Activated naive CD8-positive, alpha-beta T cell treated with anti-CD3 and anti-CD28 coated beads, Interleukin-2, amount 10 ng/mL, durations not matched to agents 7 days and 5 days (primary cell): ENCODE measurements around the gene LBHD1. TPM values are rescaled to one million over a fixed set of nuclear protein-coding genes. Genes with fewer than 3 reads are reported as not detected.
"Not testable (repeated sequence)": the region's sequence is repeated elsewhere in the genome, so short reads cannot be mapped to it uniquely, and the experiment has no call there.

ENCODE experiments used
- ATAC-seq: fragments of 150-1000 bp; cut with Tn5 transposase; one replicate; pipeline ENCODE4 v1.10.0; 2021; ENCODE audit warnings: low read depth, moderate library complexity
- POLR2A ChIA-PET: fragments of 350-600 bp; sonication (Branson Sonifier 250); formaldehyde crosslinking; loops from one replicate; lab custom pipeline; 2021; ENCODE audit warnings: antibody characterized with exemption; lab: Charles Lee
- DNase-seq: peaks from one replicate; pipeline ENCODE4 v3.0.0; 2021
- H3K27ac Mint-ChIP-seq: one replicate; pipeline ENCODE4 v1.8.0; 2022; ENCODE audit warnings: mild to moderate bottlenecking, mixed read lengths
- H3K27me3 Mint-ChIP-seq: one replicate; pipeline ENCODE4 v1.8.0; 2022; ENCODE audit warnings: mild to moderate bottlenecking, moderate library complexity, mixed read lengths
- H3K36me3 Mint-ChIP-seq: one replicate; pipeline ENCODE4 v1.8.0; 2021; ENCODE audit warnings: mild to moderate bottlenecking, mixed read lengths
- H3K4me1 Mint-ChIP-seq: one replicate; pipeline ENCODE4 v1.8.0; 2021; ENCODE audit warnings: mixed read lengths
- H3K4me3 Mint-ChIP-seq: one replicate; pipeline ENCODE4 v1.8.0; 2022; ENCODE audit warnings: mild to moderate bottlenecking, moderate library complexity, mixed read lengths
- H3K9me3 Mint-ChIP-seq: one replicate; pipeline ENCODE4 v1.8.0; 2021; ENCODE audit warnings: mixed read lengths
- total RNA-seq, 2 experiments: library from RNA; stranded (reverse); gene quantifications; one replicate each; pipeline ENCODE4 v1.2.3, GENCODE V29; 2021

The LBHD1 gene
- total RNA-seq, 2 experiments from 2014 or later = 23.5 to 23.6 TPM

DNA sequence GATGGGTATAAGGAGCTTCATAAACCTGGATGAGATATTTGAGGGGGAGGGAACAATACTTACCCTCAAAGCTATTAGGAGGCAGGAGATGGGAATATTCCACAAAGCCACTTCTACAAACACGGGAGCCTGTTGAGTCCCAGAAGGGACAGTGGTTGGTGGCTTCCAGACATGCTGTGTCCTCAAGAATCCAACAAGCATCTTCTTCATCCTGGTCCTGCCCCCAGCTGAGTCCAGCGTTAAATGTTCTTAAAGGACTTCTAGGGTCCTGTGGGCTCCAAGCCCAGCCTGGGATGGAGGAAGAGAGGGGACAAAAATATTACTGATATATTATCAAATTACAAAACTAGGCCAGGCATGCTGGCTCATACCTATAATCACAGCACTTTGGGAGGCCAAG is 4.6 kb downstream of the LBHD1 start:
- DNase-seq (no peak), ATAC-seq (no peak)
- H3K9me3 Mint-ChIP-seq = no peaks in the 10 kb centered on the region
- H3K4me3 Mint-ChIP-seq = peak overlapping the region; percentile 49
- peaks cover 18% of the 10 kb centered on the region for H3K36me3 Mint-ChIP-seq
- peaks cover 39% of the 10 kb centered on the region for H3K4me1 Mint-ChIP-seq
- H3K27me3 Mint-ChIP-seq = no peaks in the 10 kb centered on the region
- POLR2A ChIA-PET = interaction anchor here (0.5 to 7.0 kb wide), 14 partner anchors 8 to 243 kb away, joined by 3 to 187 read pairs (median 4); partner anchors contain the start of genes B3GAT3, EML3, GANAB and INTS5
- H3K27ac Mint-ChIP-seq = no peak overlapping the region

GRCh38 chr11:62666259-62666926 is 5.7 kb downstream of the LBHD1 start:
- Mint-ChIP-seq H3K4me3 (peak overlapping the region; percentile 97), H3K27me3 (no peaks in the 10 kb centered on the region), H3K27ac (peak overlapping the region; percentile 94), H3K4me1 (peaks cover 37% of the 10 kb centered on the region), H3K9me3 (no peaks in the 10 kb centered on the region), H3K36me3 (peaks cover 20% of the 10 kb centered on the region)
- no peak for ATAC-seq
- DNase-seq = no peak
- POLR2A ChIA-PET = interaction anchor here (0.8 to 7.0 kb wide), 27 partner anchors 11 to 242 kb away, joined by 3 to 187 read pairs (median 14); partner anchors contain the start of genes B3GAT3, BSCL2, EEF1G and EML3

GRCh38 chr11:62665599-62666258 is 6.3 kb downstream of the LBHD1 start:
- H3K27me3 Mint-ChIP-seq = no peaks in the 10 kb centered on the region

GRCh38 chr11:62665075-62665598 is 6.9 kb downstream of the LBHD1 start, which contains the start of the genes C11orf98 and CSKMT:
Gene C11orf98 (minus strand): TSS chr11:62665210. CDS start chr11:62665169, 41 bp downstream.
Gene CSKMT (plus strand): TSS chr11:62665312. CDS start chr11:62665880, 568 bp downstream.
- Mint-ChIP-seq H3K4me1 (peaks cover 34% of the 10 kb centered on the region), H3K27ac (peak within 1 kb of the TSS; percentile 94), H3K36me3 (peaks cover 20% of the 10 kb centered on the region), H3K4me3 (peak within 1 kb of the TSS; percentile 97), H3K9me3 (no peaks in the 10 kb centered on the region), H3K27me3 (no peaks in the 10 kb centered on the region)
- DNase-seq = peak; percentile 97
- peak; percentile 88 for ATAC-seq
- POLR2A ChIA-PET = interaction anchor here (0.6 to 7.0 kb wide), 45 partner anchors 9 to 1302 kb away, joined by 3 to 187 read pairs (median 8); partner anchors contain the start of genes B3GAT3, BSCL2, EEF1G and EML3

More at GRCh38 chr11:62665599-62666258, 6.3 kb downstream of the LBHD1 start:
- POLR2A ChIA-PET = interaction anchor here (0.8 to 7.0 kb wide), 37 partner anchors 9 to 293 kb away, joined by 3 to 187 read pairs (median 10); partner anchors contain the start of genes B3GAT3, BSCL2, EEF1G and EML3
- H3K27ac Mint-ChIP-seq = peak overlapping the region; percentile 94
- peak overlapping the region; percentile 97 for H3K4me3 Mint-ChIP-seq
- H3K9me3 Mint-ChIP-seq = no peaks in the 10 kb centered on the region
- ATAC-seq = peak; percentile 20
- H3K36me3 Mint-ChIP-seq = peaks cover 20% of the 10 kb centered on the region
- peak; percentile 69 for DNase-seq
- peaks cover 36% of the 10 kb centered on the region for H3K4me1 Mint-ChIP-seq

DNA sequence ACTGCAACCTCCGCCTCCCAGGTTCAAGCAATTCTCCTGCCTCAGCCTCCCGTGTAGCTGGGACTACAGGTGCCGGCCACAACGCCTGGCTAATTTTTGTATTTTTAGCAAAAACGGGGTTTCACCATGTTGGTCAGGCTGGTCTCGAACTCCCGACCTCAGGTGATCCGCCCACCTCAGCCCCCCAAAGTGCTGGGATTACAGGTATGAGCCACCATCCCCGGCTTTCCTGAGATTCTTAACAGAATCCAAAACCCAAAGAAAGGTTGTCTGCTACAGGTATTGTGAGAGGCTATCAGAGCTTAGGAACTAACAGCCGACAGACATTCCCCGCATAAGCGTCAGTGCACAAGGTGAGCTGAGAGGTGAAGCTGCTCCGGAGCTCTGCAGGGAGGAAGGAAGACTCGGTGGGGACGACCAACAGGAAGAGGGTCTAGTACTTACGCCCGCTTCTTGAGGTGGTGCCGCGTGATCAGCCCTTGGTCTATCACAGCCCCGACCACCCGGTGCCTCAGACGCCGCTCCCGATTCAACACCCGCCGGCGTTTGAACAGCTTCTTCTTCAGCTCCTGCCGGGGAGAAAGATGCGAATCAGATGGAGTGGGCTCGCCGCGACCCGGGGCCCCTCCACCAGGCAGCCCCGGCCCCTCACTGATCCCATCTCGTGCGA is 7.5 kb downstream of the LBHD1 start:
- ATAC-seq (peak; percentile 58), DNase-seq (no peak)
- Mint-ChIP-seq H3K27me3 (no peaks in the 10 kb centered on the region), H3K36me3 (peaks cover 19% of the 10 kb centered on the region), H3K4me3 (peak overlapping the region; percentile 97), H3K27ac (peak overlapping the region; percentile 94), H3K4me1 (peaks cover 29% of the 10 kb centered on the region), H3K9me3 (no peaks in the 10 kb centered on the region)
- POLR2A ChIA-PET = interaction anchor here (0.6 to 7.0 kb wide), 43 partner anchors 10 to 1301 kb away, joined by 3 to 187 read pairs (median 9); partner anchors contain the start of genes B3GAT3, BSCL2, EEF1G and EML3

DNA sequence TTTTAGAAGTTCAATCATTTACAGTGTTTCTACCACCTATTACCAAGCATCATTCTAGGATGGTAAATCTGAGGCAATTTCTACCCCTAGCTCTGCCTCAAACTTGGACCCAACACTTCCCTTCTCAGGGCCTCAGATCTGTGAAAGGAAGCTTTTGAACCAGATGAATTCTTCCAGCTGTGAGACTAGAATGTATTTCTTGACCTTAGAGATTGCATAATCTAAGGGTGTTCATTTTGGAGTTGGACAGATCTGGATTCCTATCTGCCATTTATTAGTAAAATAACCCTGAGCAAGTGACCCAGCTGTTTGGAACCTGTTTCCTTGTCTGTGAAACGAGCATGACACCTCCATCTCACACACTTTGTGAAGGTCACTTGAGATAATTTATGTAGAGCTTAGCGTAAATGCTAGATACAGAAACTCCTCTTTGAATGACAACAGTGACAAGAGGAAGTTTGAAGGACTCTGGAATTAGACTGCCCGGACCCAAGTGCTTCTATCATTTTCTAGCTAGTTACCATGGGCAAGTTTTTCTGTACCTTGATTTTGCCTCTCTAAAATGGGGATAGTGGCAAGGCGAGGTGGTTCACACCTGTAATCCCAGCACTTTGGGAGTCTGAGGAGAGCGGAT is 15.2 kb downstream of the LBHD1 start:
- POLR2A ChIA-PET = interaction anchor here (0.7 to 8.4 kb wide), 5 partner anchors 8 to 55 kb away, joined by 3 to 187 read pairs (median 5); partner anchors contain the start of genes B3GAT3, C11orf98, CSKMT and LBHD1
- Mint-ChIP-seq H3K27me3 (no peaks in the 10 kb centered on the region), H3K4me1 (peaks cover 13% of the 10 kb centered on the region), H3K36me3 (peaks cover 2% of the 10 kb centered on the region), H3K9me3 (no peaks in the 10 kb centered on the region), H3K4me3 (no peak overlapping the region), H3K27ac (no peak overlapping the region)
- ATAC-seq (no peak), DNase-seq (no peak)

DNA sequence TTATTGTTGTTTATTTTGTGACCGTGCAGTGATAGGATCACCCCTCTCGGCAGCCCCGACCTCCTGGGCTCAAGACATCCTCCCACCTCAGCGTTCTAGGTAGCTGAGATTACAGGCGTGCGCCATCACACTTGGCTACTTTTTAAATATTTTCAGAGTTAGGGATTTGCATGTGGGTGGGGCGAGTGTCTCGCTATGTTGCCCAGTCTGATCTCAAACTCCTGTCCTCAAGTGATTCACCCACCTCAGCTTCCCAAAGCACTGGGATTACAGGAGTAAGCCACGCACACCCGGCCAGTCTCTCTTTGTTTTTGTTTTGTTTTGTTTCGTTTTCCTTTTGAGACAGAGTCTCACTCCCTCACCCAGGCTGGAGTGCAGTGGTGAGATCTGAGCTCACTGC is 17.8 kb downstream of the LBHD1 start:
- Mint-ChIP-seq H3K27ac (peak overlapping the region; percentile 63), H3K4me3 (peak overlapping the region; percentile 37), H3K36me3 (peaks cover 4% of the 10 kb centered on the region), H3K4me1 (peaks cover 17% of the 10 kb centered on the region), H3K9me3 (no peaks in the 10 kb centered on the region), H3K27me3 (no peaks in the 10 kb centered on the region)
- DNase-seq (no peak), ATAC-seq (no peak)
- POLR2A ChIA-PET = interaction anchor here (0.6 to 8.4 kb wide), 5 partner anchors 11 to 101 kb away, joined by 4 to 187 read pairs (median 8); partner anchors contain the start of genes C11orf98, CSKMT, LBHD1 and TUT1

GRCh38 chr11:62652161-62653006 is 19.7 kb downstream of the LBHD1 start:
- Mint-ChIP-seq H3K9me3 (no peaks in the 10 kb centered on the region), H3K4me1 (peaks cover 17% of the 10 kb centered on the region), H3K27ac (peak overlapping the region; percentile 91), H3K4me3 (peak overlapping the region; percentile 94), H3K27me3 (no peaks in the 10 kb centered on the region), H3K36me3 (peaks cover 4% of the 10 kb centered on the region)
- ATAC-seq (no peak), DNase-seq (no peak)
- POLR2A ChIA-PET = interaction anchor here (0.7 to 8.4 kb wide), 22 partner anchors 9 to 250 kb away, joined by 3 to 187 read pairs (median 5); partner anchors contain the start of genes B3GAT3, C11orf98, CSKMT and EEF1G

GRCh38 chr11:62650283-62650682 is 21.8 kb downstream of the LBHD1 start:
- not testable (repeated sequence) for H3K27me3 Mint-ChIP-seq, H3K9me3 Mint-ChIP-seq, H3K4me3 Mint-ChIP-seq, ATAC-seq, H3K36me3 Mint-ChIP-seq, DNase-seq, H3K27ac Mint-ChIP-seq
- H3K4me1 Mint-ChIP-seq = peaks cover 23% of the 10 kb centered on the region
- POLR2A ChIA-PET = interaction anchor here (0.9 to 1.2 kb wide), 2 partner anchors 22 to 49 kb away, joined by 5 to 6 read pairs; partner anchors contain the start of genes LBHD1 and MTA2

GRCh38 chr11:62649486-62649885 is 22.6 kb downstream of the LBHD1 start:
- H3K4me1 Mint-ChIP-seq = peaks cover 28% of the 10 kb centered on the region
- H3K27me3 Mint-ChIP-seq = no peaks in the 10 kb centered on the region
- no peak for ATAC-seq
- H3K36me3 Mint-ChIP-seq = peaks cover 10% of the 10 kb centered on the region
- no peak overlapping the region for H3K4me3 Mint-ChIP-seq
- no peak overlapping the region for H3K27ac Mint-ChIP-seq
- H3K9me3 Mint-ChIP-seq = no peaks in the 10 kb centered on the region
- POLR2A ChIA-PET = interaction anchor here (0.6 to 5.5 kb wide), 7 partner anchors 8 to 58 kb away, joined by 3 to 40 read pairs (median 7); partner anchors contain the start of genes B3GAT3, C11orf98, CSKMT and LBHD1
- no peak for DNase-seq

DNA sequence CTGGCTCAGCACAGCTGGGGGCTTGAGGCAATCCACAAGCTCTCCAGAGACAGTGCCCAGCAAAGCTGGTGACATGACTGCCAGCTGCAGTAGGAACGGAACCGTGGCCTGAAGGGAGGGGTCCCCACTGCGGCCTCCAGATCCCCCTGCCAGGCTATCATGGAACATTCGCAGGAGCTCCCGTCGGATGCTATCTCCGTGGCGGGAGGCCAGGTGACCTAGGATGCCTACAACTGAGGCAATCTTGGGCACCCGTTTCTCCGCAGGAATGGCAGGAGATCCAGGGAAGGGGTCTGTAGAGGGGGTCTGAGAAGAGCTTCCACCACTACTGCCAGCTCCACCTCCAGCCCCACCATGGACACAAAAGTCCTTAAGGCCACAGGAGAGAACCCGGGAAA is 23.1 kb downstream of the LBHD1 start:
- ATAC-seq (no peak), DNase-seq (no peak)
- H3K27me3 Mint-ChIP-seq = no peaks in the 10 kb centered on the region
- H3K36me3 Mint-ChIP-seq = peaks cover 10% of the 10 kb centered on the region
- no peaks in the 10 kb centered on the region for H3K9me3 Mint-ChIP-seq
- POLR2A ChIA-PET = interaction anchor here (0.6 to 5.5 kb wide), 7 partner anchors 16 to 57 kb away, joined by 3 to 40 read pairs (median 7); partner anchors contain the start of genes B3GAT3, C11orf98, CSKMT and LBHD1
- no peak overlapping the region for H3K4me3 Mint-ChIP-seq
- peaks cover 29% of the 10 kb centered on the region for H3K4me1 Mint-ChIP-seq
- H3K27ac Mint-ChIP-seq = no peak overlapping the region
